Brain microvascular endothelial cell (primary cell): ENCODE results near the gene RAMP1.

Source experiments
- DNase-seq: peaks from one replicate; pipeline ENCODE4 v3.0.0-alpha.2; 2020
- H3K27ac ChIP-seq: fragments of 250-450 bp; sonication (Bioruptor Pico); 2 replicates; pipeline ENCODE4 v1.5.1; 2020; ENCODE audit warnings: mild to moderate bottlenecking, moderate library complexity
- H3K27me3 ChIP-seq: fragments of 250-450 bp; sonication (Bioruptor Pico); replicated peaks from 2 replicates; pipeline ENCODE4 v1.5.1; 2020; ENCODE audit warnings: mild to moderate bottlenecking
- H3K36me3 ChIP-seq: fragments of 250-450 bp; sonication (Bioruptor Pico); replicated peaks from 2 replicates; pipeline ENCODE4 v1.5.1; 2020; ENCODE audit warnings: mild to moderate bottlenecking
- H3K4me3 ChIP-seq: 2 replicates; pipeline ENCODE4 v1.5.1; 2011; ENCODE audit warnings: low read depth, mild to moderate bottlenecking, control low read depth, low read length, moderate library complexity
- in situ Hi-C: cut with HindIII; loops from 2 replicates; pipeline ENCODE4 v1.10.0; 2017; ENCODE audit warnings: low sequenced_read_pairs, low pct_ligation_motif_present
- TF ChIP-seq, protein P1 (sequence below): IDR thresholded peaks from 2 replicates; pipeline ENCODE4 v1.5.1; 2011; ENCODE audit warnings: low read depth, mild to moderate bottlenecking, moderate library complexity, low read length, control low read depth, inconsistent platforms; ENCODE audit errors: missing control alignments

RAMP1 gene

DNA sequence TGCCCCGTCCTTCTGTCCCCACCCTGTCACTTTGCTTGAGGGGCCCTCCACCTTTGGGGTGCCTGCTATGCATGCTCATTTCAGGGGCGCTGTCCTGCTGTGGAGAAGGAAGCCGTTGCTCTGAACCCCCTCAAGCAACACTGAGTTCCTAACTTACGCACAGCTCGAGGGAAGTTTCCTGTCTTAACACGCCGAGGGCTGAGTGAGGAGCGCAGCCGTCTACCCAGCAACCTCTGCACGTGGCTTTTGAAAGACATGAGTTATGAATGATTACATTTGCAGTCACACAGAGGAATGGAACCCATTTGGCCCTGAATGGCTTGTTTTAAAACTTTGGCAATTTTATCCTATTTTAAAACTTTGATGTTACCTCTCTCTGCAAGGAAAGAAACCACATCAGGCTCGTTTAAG is 14.0 kb downstream of the RAMP1 start:
- TF ChIP-seq, protein P1, sequence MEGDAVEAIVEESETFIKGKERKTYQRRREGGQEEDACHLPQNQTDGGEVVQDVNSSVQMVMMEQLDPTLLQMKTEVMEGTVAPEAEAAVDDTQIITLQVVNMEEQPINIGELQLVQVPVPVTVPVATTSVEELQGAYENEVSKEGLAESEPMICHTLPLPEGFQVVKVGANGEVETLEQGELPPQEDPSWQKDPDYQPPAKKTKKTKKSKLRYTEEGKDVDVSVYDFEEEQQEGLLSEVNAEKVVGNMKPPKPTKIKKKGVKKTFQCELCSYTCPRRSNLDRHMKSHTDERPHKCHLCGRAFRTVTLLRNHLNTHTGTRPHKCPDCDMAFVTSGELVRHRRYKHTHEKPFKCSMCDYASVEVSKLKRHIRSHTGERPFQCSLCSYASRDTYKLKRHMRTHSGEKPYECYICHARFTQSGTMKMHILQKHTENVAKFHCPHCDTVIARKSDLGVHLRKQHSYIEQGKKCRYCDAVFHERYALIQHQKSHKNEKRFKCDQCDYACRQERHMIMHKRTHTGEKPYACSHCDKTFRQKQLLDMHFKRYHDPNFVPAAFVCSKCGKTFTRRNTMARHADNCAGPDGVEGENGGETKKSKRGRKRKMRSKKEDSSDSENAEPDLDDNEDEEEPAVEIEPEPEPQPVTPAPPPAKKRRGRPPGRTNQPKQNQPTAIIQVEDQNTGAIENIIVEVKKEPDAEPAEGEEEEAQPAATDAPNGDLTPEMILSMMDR: no peak
- no peaks in the 10 kb centered on the region for H3K27me3 ChIP-seq
- H3K4me3 ChIP-seq: no peak overlapping the region
- no peak overlapping the region for H3K27ac ChIP-seq
- H3K36me3 ChIP-seq: no peaks in the 10 kb centered on the region
- in situ Hi-C loops: no loop called here
- no peak for DNase-seq

GRCh38 chr2:237873897-237874551 is 14.6 kb downstream of the RAMP1 start:
- TF ChIP-seq, protein P1: no peak
- Histone ChIP-seq H3K27me3 (no peaks in the 10 kb centered on the region), H3K4me3 (no peak overlapping the region), H3K27ac (no peak overlapping the region), H3K36me3 (no peaks in the 10 kb centered on the region)
- DNase-seq: no peak
- in situ Hi-C loops: no loop called here

GRCh38 chr2:237874585-237875161 is 15.2 kb downstream of the RAMP1 start:
- TF ChIP-seq, protein P1: no peak
- no peak overlapping the region for H3K27ac ChIP-seq
- H3K4me3 ChIP-seq: no peak overlapping the region
- H3K36me3 ChIP-seq: no peaks in the 10 kb centered on the region
- in situ Hi-C loops: no loop called here
- H3K27me3 ChIP-seq: no peaks in the 10 kb centered on the region
- DNase-seq: peak; percentile 65

- H3K27ac ChIP-seq: no peak overlapping the region
- no peak for DNase-seq
- no peak overlapping the region for H3K4me3 ChIP-seq
- H3K27me3 ChIP-seq: no peaks in the 10 kb centered on the region
- TF ChIP-seq, protein P1: no peak
- in situ Hi-C loops: no loop called here
- no peaks in the 10 kb centered on the region for H3K36me3 ChIP-seq
Observed at GRCh38 chr2:237875256-237876060, 16.0 kb downstream of the RAMP1 start.

DNA sequence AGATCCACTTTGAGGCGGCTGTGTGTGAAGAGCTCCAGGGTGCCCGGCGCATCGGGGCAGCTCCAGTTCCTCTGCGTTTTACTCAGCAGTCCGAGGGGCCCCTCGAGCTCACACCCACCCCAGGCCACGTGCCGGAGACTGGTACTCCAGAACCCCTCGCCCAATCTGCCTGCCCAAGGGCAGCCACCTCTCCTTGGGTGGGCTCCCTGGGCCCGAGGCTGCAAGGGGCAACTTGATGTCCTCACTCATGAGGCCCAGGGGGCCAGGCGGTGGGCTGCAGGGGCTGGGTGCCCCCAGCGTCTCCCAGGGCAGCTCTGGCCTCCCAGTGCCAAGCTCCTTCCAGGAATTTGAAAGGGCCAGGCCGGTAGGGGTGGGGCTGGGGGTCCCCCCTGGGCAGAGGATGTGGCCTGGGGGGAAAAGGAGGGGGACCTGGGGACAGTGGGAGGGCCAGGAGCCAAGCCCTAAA is 16.7 kb downstream of the RAMP1 start:
- H3K27ac ChIP-seq: no peak overlapping the region
- no peaks in the 10 kb centered on the region for H3K36me3 ChIP-seq
- in situ Hi-C loops: no loop called here
- DNase-seq: no peak
- no peaks in the 10 kb centered on the region for H3K27me3 ChIP-seq
- no peak overlapping the region for H3K4me3 ChIP-seq
- TF ChIP-seq, protein P1: no peak
